Peyer's patch (tissue), 4 donors: ENCODE results near the gene ABRAXAS1. TPM values are rescaled to one million over a fixed set of nuclear protein-coding genes. Genes with fewer than 3 reads are reported as not detected.

Source experiments
- DNase-seq, 3 donors: peaks; one replicate each; pipeline ENCODE4 v3.0.0-alpha.2; 2017 to 2019
- H3K27ac ChIP-seq, 4 donors: fragments of 200-600 bp; sonication (generic); one replicate each; pipeline ENCODE4 v1.5.1; 2016 to 2019
- H3K27me3 ChIP-seq, 2 donors: fragments of 200-600 bp; sonication (generic); one replicate each; pipeline ENCODE4 v1.5.1; 2019
- H3K36me3 ChIP-seq, 3 donors: fragments of 200-600 bp; sonication (generic); one replicate each; pipeline ENCODE4 v1.5.1; 2016 to 2019
- H3K4me1 ChIP-seq, 4 donors: fragments of 200-600 bp; sonication (generic); one replicate each; pipeline ENCODE4 v1.5.1; 2016 to 2019
- H3K4me3 ChIP-seq, 4 donors: fragments of 200-600 bp; sonication (generic); 1 replicate in 3 of 4; 2 replicates in 1 of 4; pipeline ENCODE4 v1.5.1; 2016 to 2019; ENCODE audit warnings: mild to moderate bottlenecking in 1 of 4
- H3K9me3 ChIP-seq, 4 donors: fragments of 200-600 bp; sonication (generic); one replicate each; pipeline ENCODE4 v1.5.1; 2016 to 2019; ENCODE audit warnings: mild to moderate bottlenecking in 1 of 4
- CTCF ChIP-seq, 6 experiments: fragments of 450-650 bp in 4 of 6; fragments of 200-600 bp in 2 of 6; sonication (generic) in 1 of 6; IDR thresholded peaks; one replicate each; pipeline ENCODE4 v1.5.1; 2017 to 2019; ENCODE audit warnings: antibody characterized with exemption in 6 of 6, mild to moderate bottlenecking in 3 of 6, moderate library complexity in 1 of 6
- total RNA-seq, 4 donors: library from RNA; depleted of rRNA; stranded (reverse); fragments of >200 nt; gene quantifications; one replicate each; pipeline ENCODE4 v1.1.0, GENCODE V29; 2016

The ABRAXAS1 gene
- total RNA-seq, 4 donors from 2014 or later: 3.7 to 10.7 (median 7.6) TPM

DNA sequence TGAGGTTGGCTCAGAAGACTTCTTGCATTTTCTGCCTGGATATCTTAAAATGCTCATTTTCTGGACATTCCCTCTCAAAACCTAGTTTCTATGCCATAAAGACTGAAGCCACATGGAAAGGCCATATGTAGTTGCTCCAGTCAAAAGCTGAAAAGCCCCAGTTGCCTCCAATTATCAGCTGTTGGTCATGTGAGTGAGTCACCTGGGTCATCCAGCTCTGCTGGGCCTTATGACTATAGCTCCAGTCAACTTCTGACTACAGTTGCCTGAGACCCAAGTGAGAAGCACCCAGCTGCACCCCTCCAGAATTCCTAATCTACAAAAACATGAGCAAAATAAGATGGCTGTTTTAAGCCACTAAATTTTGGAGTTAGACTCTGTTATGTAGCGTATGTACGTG is 71.2 kb downstream of the ABRAXAS1 start:
- DNase-seq: no peak
- no peak for TF ChIP-seq CTCF (IDR thresholded peaks at IDR 0.05)
- no peaks in the 10 kb centered on the region for H3K4me1 ChIP-seq
- peaks cover 0 to 54% (median 0%) of the 10 kb centered on the region in 3 donors for H3K36me3 ChIP-seq
- H3K27me3 ChIP-seq: no peaks in the 10 kb centered on the region
- H3K27ac ChIP-seq: no peak overlapping the region
- no peaks in the 10 kb centered on the region for H3K9me3 ChIP-seq
- no peak overlapping the region for H3K4me3 ChIP-seq

Other genes starting within 250 kb of the ABRAXAS1 start
- gene COQ2, start 200.3 kb downstream of the ABRAXAS1 start, total RNA-seq: 10 to 100 TPM; 11.0 to 15.6 (median 12.9) TPM
- 1 to 10 TPM in 3 of 4 donors, under 1 TPM in 1; 0.83 to 3.9 (median 2.3) TPM for gene HPSE, start 150.3 kb downstream of the ABRAXAS1 start, total RNA-seq
- 10 to 100 TPM; 17.0 to 59.4 (median 20.4) TPM for gene HELQ, start 29.3 kb downstream of the ABRAXAS1 start, total RNA-seq
- 10 to 100 TPM in 3 of 4 donors, 1 to 10 TPM in 1; 9.9 to 30.8 (median 22.7) TPM for gene MRPS18C, start 29.0 kb downstream of the ABRAXAS1 start, total RNA-seq
- 10 to 100 TPM in 3 of 4 donors, 1 to 10 TPM in 1; 7.4 to 86.0 (median 51.8) TPM for gene GPAT3, start 51.0 kb upstream of the ABRAXAS1 start, total RNA-seq